Brain pericyte (primary cell): Measurements from ENCODE around the gene GRAPL.
"Not testable (repeated sequence)": the region's sequence is repeated elsewhere in the genome, so short reads cannot be mapped to it uniquely, and the experiment has no call there.

Experiments used
- DNase-seq: peaks from one replicate; pipeline ENCODE4 v3.0.0-alpha.2; 2012; ENCODE audit warnings: low read depth, low spot score

Gene GRAPL

GRCh38 chr17:19136605-19137004 is 9.2 kb downstream of the GRAPL start:
- DNase-seq, result not testable (repeated sequence)

- not testable (repeated sequence) for DNase-seq
These were observed 10.6 kb downstream of the GRAPL start for GRCh38 chr17:19137959-19138358.

- DNase-seq, result not testable (repeated sequence)
These were observed 14.2 kb downstream of the GRAPL start for GRCh38 chr17:19141366-19142155.

GRCh38 chr17:19142419-19142818 is 15.0 kb downstream of the GRAPL start:
- DNase-seq, result not testable (repeated sequence)

- not testable (repeated sequence) for DNase-seq
These were observed 15.8 kb downstream of the GRAPL start for GRCh38 chr17:19143097-19143777.

GRCh38 chr17:19144373-19144772 is 17.0 kb downstream of the GRAPL start:
- DNase-seq, result not testable (repeated sequence)

- DNase-seq, result not testable (repeated sequence)
These were observed 18.1 kb downstream of the GRAPL start for GRCh38 chr17:19145471-19145870.

GRCh38 chr17:19150678-19151615 is 23.6 kb downstream of the GRAPL start:
- not testable (repeated sequence) for DNase-seq

GRCh38 chr17:19157628-19158027 is 30.2 kb downstream of the GRAPL start:
- not testable (repeated sequence) for DNase-seq

GRCh38 chr17:19158478-19158877 is 31.1 kb downstream of the GRAPL start:
- DNase-seq, result not testable (repeated sequence)

- not testable (repeated sequence) for DNase-seq
These were observed 31.5 kb downstream of the GRAPL start for GRCh38 chr17:19158938-19159337.

- not testable (repeated sequence) for DNase-seq
These were observed 34.1 kb downstream of the GRAPL start for GRCh38 chr17:19161308-19162107.

- not testable (repeated sequence) for DNase-seq
These were observed 35.2 kb downstream of the GRAPL start for GRCh38 chr17:19162384-19163216.

GRCh38 chr17:19174422-19174821 is 47.0 kb downstream of the GRAPL start:
- DNase-seq, result not testable (repeated sequence)

- DNase-seq, result not testable (repeated sequence)
These were observed 48.0 kb downstream of the GRAPL start for GRCh38 chr17:19175410-19175809.

- not testable (repeated sequence) for DNase-seq
These were observed 53.9 kb downstream of the GRAPL start for GRCh38 chr17:19181040-19181875.

GRCh38 chr17:19187883-19188869 is 60.8 kb downstream of the GRAPL start:
- not testable (repeated sequence) for DNase-seq
